ENCODE measurements around the gene TMEM87B.

GRCh38 chr2:112163541-112163981, 108.5 kb downstream of the TMEM87B start:
- TF ChIP-seq CTCF (conservative IDR thresholded peaks at IDR 0.05; ENCODE audit: low read depth, low read length), result no peak
- TF ChIP-seq EZH2 (IDR thresholded peaks at IDR 0.05; ENCODE audit: borderline replicate concordance, low read depth, low read length, poor library complexity, severe bottlenecking), result no peak

Measured in A673 (cell line).